DOHH2 (cell line): ENCODE data around the gene CTNS.
A peak's percentile ranks its signal among the peaks of the same experiment; 100 is the strongest.

Experiments
- H3F3A ChIP-seq: fragments of 200-600 bp; sonication (generic), shearing (Covaris generic); 2 replicates; pipeline ENCODE4 v1.6.0; 2016; ENCODE audit warnings: antibody characterized with exemption, mild to moderate bottlenecking; ENCODE audit not compliant: control insufficient read depth, insufficient read depth
- H3K27ac ChIP-seq: fragments of 200-600 bp; sonication (generic); 2 replicates; pipeline ENCODE4 v1.5.1; 2014; ENCODE audit warnings: low read depth, mild to moderate bottlenecking, low read length, moderate library complexity
- H3K27me3 ChIP-seq: fragments of 200-600 bp; sonication (generic); 2 replicates; pipeline ENCODE4 v1.6.1; 2014; ENCODE audit warnings: mild to moderate bottlenecking, low read length, mixed read lengths; ENCODE audit not compliant: control insufficient read depth
- H3K36me3 ChIP-seq: fragments of 200-600 bp; sonication (generic); 2 replicates; pipeline ENCODE4 v1.6.1; 2014; ENCODE audit warnings: mild to moderate bottlenecking, low read length, moderate library complexity, mixed read lengths; ENCODE audit not compliant: control insufficient read depth
- H3K4me1 ChIP-seq: fragments of 200-600 bp; sonication (generic); 2 replicates; pipeline ENCODE4 v1.6.1; 2014; ENCODE audit warnings: mild to moderate bottlenecking, low read length, mixed read lengths; ENCODE audit not compliant: control insufficient read depth
- H3K4me2 ChIP-seq: fragments of 200-600 bp; sonication (generic); 2 replicates; pipeline ENCODE4 v1.6.0; 2014; ENCODE audit warnings: mild to moderate bottlenecking, low read length, moderate library complexity
- H3K4me3 ChIP-seq: fragments of 200-600 bp; sonication (generic); 2 replicates; pipeline ENCODE4 v1.5.1; 2014; ENCODE audit warnings: mild to moderate bottlenecking, low read length, mixed read lengths
- H3K79me2 ChIP-seq: fragments of 200-600 bp; sonication (generic); 2 replicates; pipeline ENCODE4 v1.6.1; 2014; ENCODE audit warnings: mild to moderate bottlenecking, low read length, mixed read lengths; ENCODE audit not compliant: control insufficient read depth
- H3K9me2 ChIP-seq: fragments of 200-600 bp; sonication (generic); replicated peaks from 2 replicates; pipeline ENCODE4 v1.6.1; 2014; ENCODE audit warnings: mild to moderate bottlenecking, low read length, mixed read lengths; ENCODE audit not compliant: control insufficient read depth
- H3K9me3 ChIP-seq: fragments of 200-600 bp; sonication (generic); 2 replicates; pipeline ENCODE4 v1.6.1; 2014; ENCODE audit warnings: antibody characterized with exemption, low read length, mixed read lengths; ENCODE audit not compliant: control insufficient read depth, insufficient read depth
- H4K20me1 ChIP-seq: fragments of 200-600 bp; sonication (generic); 2 replicates; pipeline ENCODE4 v1.6.0; 2014; ENCODE audit warnings: low read depth, mild to moderate bottlenecking, antibody characterized with exemption, low read length, moderate library complexity; ENCODE audit not compliant: control insufficient read depth, insufficient read depth
- EZH2phosphoT487 ChIP-seq: fragments of 200-600 bp; sonication (generic); IDR thresholded peaks from 2 replicates; pipeline ENCODE4 v1.6.1; 2017; ENCODE audit warnings: borderline replicate concordance, mild to moderate bottlenecking, antibody characterized with exemption, low read length, moderate library complexity, mixed read lengths
- TF ChIP-seq, protein P1 (sequence below): fragments of 200-600 bp; sonication (generic); IDR thresholded peaks from one replicate; pipeline ENCODE4 v1.5.1; 2014; ENCODE audit warnings: antibody characterized with exemption, mild to moderate bottlenecking, low read depth, low read length; ENCODE audit not compliant: poor library complexity, severe bottlenecking

CTNS gene

GRCh38 chr17:3685174-3685573 is 48.6 kb downstream of the CTNS start:
- Histone ChIP-seq H3K36me3 (peaks cover 58% of the 10 kb centered on the region), H3K27me3 (no peaks in the 10 kb centered on the region), H3K4me2 (peak overlapping the region; percentile 43; the same call in 1 of the 2 replicates), H3K4me3 (0 out of 2 replicates have a peak overlapping the region, but pooled peaks have one; percentile 32), H3K9me3 (no peaks in the 10 kb centered on the region), H3K79me2 (peaks cover 19% of the 10 kb centered on the region), H3K4me1 (peaks cover 52% of the 10 kb centered on the region), H3F3A (peaks cover 27% of the 10 kb centered on the region), H3K9me2 (no peaks in the 10 kb centered on the region), H4K20me1 (no peaks in the 10 kb centered on the region; the same call in 1 of the 2 replicates), H3K27ac (peak overlapping the region; percentile 79)
- TF ChIP-seq, protein P1, sequence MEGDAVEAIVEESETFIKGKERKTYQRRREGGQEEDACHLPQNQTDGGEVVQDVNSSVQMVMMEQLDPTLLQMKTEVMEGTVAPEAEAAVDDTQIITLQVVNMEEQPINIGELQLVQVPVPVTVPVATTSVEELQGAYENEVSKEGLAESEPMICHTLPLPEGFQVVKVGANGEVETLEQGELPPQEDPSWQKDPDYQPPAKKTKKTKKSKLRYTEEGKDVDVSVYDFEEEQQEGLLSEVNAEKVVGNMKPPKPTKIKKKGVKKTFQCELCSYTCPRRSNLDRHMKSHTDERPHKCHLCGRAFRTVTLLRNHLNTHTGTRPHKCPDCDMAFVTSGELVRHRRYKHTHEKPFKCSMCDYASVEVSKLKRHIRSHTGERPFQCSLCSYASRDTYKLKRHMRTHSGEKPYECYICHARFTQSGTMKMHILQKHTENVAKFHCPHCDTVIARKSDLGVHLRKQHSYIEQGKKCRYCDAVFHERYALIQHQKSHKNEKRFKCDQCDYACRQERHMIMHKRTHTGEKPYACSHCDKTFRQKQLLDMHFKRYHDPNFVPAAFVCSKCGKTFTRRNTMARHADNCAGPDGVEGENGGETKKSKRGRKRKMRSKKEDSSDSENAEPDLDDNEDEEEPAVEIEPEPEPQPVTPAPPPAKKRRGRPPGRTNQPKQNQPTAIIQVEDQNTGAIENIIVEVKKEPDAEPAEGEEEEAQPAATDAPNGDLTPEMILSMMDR, result no peak
- no peak for TF ChIP-seq EZH2phosphoT487

DNA sequence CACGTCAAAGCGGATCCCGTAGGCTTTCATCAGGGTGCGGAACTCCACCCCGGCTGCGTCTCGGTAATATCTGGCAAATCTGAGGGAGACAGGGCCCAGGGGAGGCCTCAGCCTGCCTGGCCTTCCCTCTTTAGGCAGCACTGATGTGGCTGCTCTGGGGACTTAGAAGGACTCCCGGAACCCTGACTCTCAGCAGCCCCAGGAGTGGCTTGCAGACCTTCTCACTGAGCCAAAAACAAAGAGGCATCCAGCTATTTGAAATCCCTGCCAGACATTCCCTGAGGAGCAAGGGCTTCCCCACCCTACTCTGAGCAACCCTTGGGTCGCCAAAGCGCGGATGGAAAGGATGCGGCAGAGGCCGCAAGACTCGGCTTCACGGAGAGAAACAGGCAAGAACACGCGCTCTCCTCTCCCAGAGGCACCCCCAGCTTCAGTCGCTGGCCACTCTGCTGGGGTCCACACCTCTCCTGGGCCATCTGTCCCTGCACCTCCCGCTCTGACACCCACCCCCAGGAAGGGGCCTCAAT is 51.5 kb downstream of the CTNS start:
- Histone ChIP-seq H3K27ac (peak overlapping the region; percentile 89), H4K20me1 (peaks cover 5% of the 10 kb centered on the region; the same call in 1 of the 2 replicates), H3K4me1 (peaks cover 75% of the 10 kb centered on the region), H3K9me2 (no peaks in the 10 kb centered on the region), H3F3A (peaks cover 27% of the 10 kb centered on the region), H3K79me2 (peaks cover 42% of the 10 kb centered on the region), H3K4me3 (peak overlapping the region; percentile 63), H3K9me3 (no peaks in the 10 kb centered on the region), H3K27me3 (no peaks in the 10 kb centered on the region), H3K4me2 (peak overlapping the region; percentile 75), H3K36me3 (peaks cover 62% of the 10 kb centered on the region)
- TF ChIP-seq, protein P1, result no peak
- no peak for TF ChIP-seq EZH2phosphoT487

- peak overlapping the region; percentile 75 for H3K4me2 ChIP-seq
- H3K4me1 ChIP-seq, result peaks cover 74% of the 10 kb centered on the region
- no peaks in the 10 kb centered on the region for H3K9me3 ChIP-seq
- peaks cover 50% of the 10 kb centered on the region for H3K79me2 ChIP-seq
- no peak for TF ChIP-seq EZH2phosphoT487
- TF ChIP-seq, protein P1, result no peak
- H3K36me3 ChIP-seq, result peaks cover 60% of the 10 kb centered on the region
- H3K27me3 ChIP-seq, result no peaks in the 10 kb centered on the region
- peaks cover 5% of the 10 kb centered on the region; the same call in 1 of the 2 replicates for H4K20me1 ChIP-seq
- peak overlapping the region; percentile 89 for H3K27ac ChIP-seq
- H3K4me3 ChIP-seq, result peak overlapping the region; percentile 63
- H3F3A ChIP-seq, result peaks cover 25% of the 10 kb centered on the region
- H3K9me2 ChIP-seq, result no peaks in the 10 kb centered on the region
Measured at GRCh38 chr17:3688852-3689261, 52.3 kb downstream of the CTNS start.
